GM23248 (cell line): ENCODE results near the gene DTX1. TPM values are rescaled to one million over a fixed set of nuclear protein-coding genes. Genes with fewer than 3 reads are reported as not detected.
"Not testable (repeated sequence)": the region's sequence is repeated elsewhere in the genome, so short reads cannot be mapped to it uniquely, and the experiment has no call there.

ENCODE experiments used
- DNase-seq: peaks from one replicate; pipeline ENCODE4 v3.0.0-alpha.2; 2015
- H2AFZ ChIP-seq: fragments of 200-600 bp; sonication (generic); 2 replicates; pipeline ENCODE4 v1.6.1; 2016; ENCODE audit warnings: antibody characterized with exemption
- H3F3A ChIP-seq: fragments of 200-600 bp; sonication (generic); 2 replicates; pipeline ENCODE4 v1.6.1; 2016; ENCODE audit warnings: mild to moderate bottlenecking, antibody characterized with exemption, mixed run types; ENCODE audit not compliant: insufficient read depth
- H3K27ac ChIP-seq: fragments of 200-600 bp; sonication (generic); 2 replicates; pipeline ENCODE4 v1.5.1; 2016; ENCODE audit warnings: mild to moderate bottlenecking
- H3K27me3 ChIP-seq: fragments of 200-600 bp; sonication (generic); replicated peaks from 2 replicates; pipeline ENCODE4 v1.6.1; 2016; ENCODE audit warnings: mild to moderate bottlenecking; ENCODE audit not compliant: insufficient read depth
- H3K36me3 ChIP-seq: fragments of 200-600 bp; sonication (generic); 2 replicates; pipeline ENCODE4 v1.6.1; 2016; ENCODE audit warnings: low read depth, mild to moderate bottlenecking
- H3K4me1 ChIP-seq: fragments of 200-600 bp; sonication (generic); 2 replicates; pipeline ENCODE4 v1.6.1; 2016; ENCODE audit warnings: mild to moderate bottlenecking; ENCODE audit not compliant: insufficient read depth
- H3K4me2 ChIP-seq: fragments of 200-600 bp; sonication (generic); one replicate; pipeline ENCODE4 v1.6.1; 2016; ENCODE audit warnings: mild to moderate bottlenecking; ENCODE audit not compliant: unreplicated experiment
- H3K4me3 ChIP-seq: fragments of 200-600 bp; sonication (generic); 2 replicates; pipeline ENCODE4 v1.5.1; 2016; ENCODE audit warnings: mild to moderate bottlenecking
- H3K79me2 ChIP-seq: fragments of 200-600 bp; sonication (generic); 2 replicates; pipeline ENCODE4 v1.6.1; 2016; ENCODE audit warnings: mild to moderate bottlenecking; ENCODE audit not compliant: insufficient read depth
- H3K9ac ChIP-seq: fragments of 200-600 bp; sonication (generic); 2 replicates; pipeline ENCODE4 v1.6.1; 2016; ENCODE audit warnings: mild to moderate bottlenecking
- H3K9me2 ChIP-seq: fragments of 200-600 bp; sonication (generic); 2 replicates; pipeline ENCODE4 v1.6.1; 2016; ENCODE audit warnings: mixed run types, mild to moderate bottlenecking, moderate library complexity; ENCODE audit not compliant: insufficient read depth
- H3K9me3 ChIP-seq: fragments of 200-600 bp; sonication (generic); one replicate; pipeline ENCODE4 v1.6.1; 2017; ENCODE audit warnings: low read depth
- H4K20me1 ChIP-seq: fragments of 200-600 bp; sonication (generic); 2 replicates; pipeline ENCODE4 v1.6.0; 2016; ENCODE audit not compliant: insufficient read depth
- EZH2 ChIP-seq: fragments of 200-600 bp; sonication (generic); IDR thresholded peaks from 2 replicates; pipeline ENCODE4 v1.6.1; 2018; ENCODE audit warnings: antibody characterized with exemption, mild to moderate bottlenecking; ENCODE audit not compliant: insufficient read depth, poor library complexity, severe bottlenecking
- EZH2phosphoT487 ChIP-seq: fragments of 200-600 bp; sonication (generic); IDR thresholded peaks from 2 replicates; pipeline ENCODE4 v1.6.1; 2018; ENCODE audit warnings: antibody characterized with exemption, moderate library complexity, mild to moderate bottlenecking, low read depth; ENCODE audit not compliant: insufficient read depth
- WGBS, 2 experiments: methylation state at CpG; one replicate each; pipeline ENCODE4 v1.1.6; 2015 to 2017; ENCODE audit warnings: low lambda C conversion rate in 2 of 2, low coverage in 1 of 2; ENCODE audit errors: missing lambda C conversion rate in 2 of 2; 5-methylcytosine and 5-hydroxymethylcytosine counted together
- in situ Hi-C: fragments of 300-500 bp; cut with MboI; formaldehyde crosslinking; loops from 2 replicates; pipeline ENCODE4 v1.15.0; 2020
- polyA plus RNA-seq: library from polyadenylated mRNA; unstranded; fragments of >200 nt; fragmentation: Nextera tagmentation; extraction: Ambion mirVana; gene quantifications from 2 replicates; pipeline ENCODE4 v1.2.1, GENCODE V29; 2016
- total RNA-seq: library from RNA; depleted of rRNA; stranded (reverse); fragments of >200 nt; shearing (Covaris generic); gene quantifications from 2 replicates; pipeline ENCODE4 v1.2.3, GENCODE V29; 2014

DTX1 gene
- total and polyA plus RNA-seq, 2 experiments from 2014 or later = not detected

- no peak overlapping the region for H3K4me3 ChIP-seq
- WGBS, 2 experiments = 71 to 76% methylated on average over 12 of the region's 12 CpGs
- H3K9me3 ChIP-seq = no peaks in the 10 kb centered on the region
- H3K27ac ChIP-seq = no peak overlapping the region
- in situ Hi-C loops = no loop called here
- no peaks in the 10 kb centered on the region for H3K79me2 ChIP-seq
- H3K4me1 ChIP-seq = no peaks in the 10 kb centered on the region
- H3K36me3 ChIP-seq = no peaks in the 10 kb centered on the region
- no peak overlapping the region for H3K9ac ChIP-seq
- H3K27me3 ChIP-seq = peaks cover 22% of the 10 kb centered on the region
- no peaks in the 10 kb centered on the region for H3F3A ChIP-seq
- H2AFZ ChIP-seq = no peak overlapping the region
- no peak for TF ChIP-seq EZH2
- TF ChIP-seq EZH2phosphoT487 = no peak
- no peaks in the 10 kb centered on the region for H3K9me2 ChIP-seq
- DNase-seq = no peak
- no peak overlapping the region for H3K4me2 ChIP-seq
- no peaks in the 10 kb centered on the region for H4K20me1 ChIP-seq
These were observed 81.6 kb downstream of the DTX1 start for GRCh38 chr12:113137861-113138783.

GRCh38 chr12:113138826-113139225, 82.3 kb downstream of the DTX1 start:
- Histone ChIP-seq H3K36me3 (no peaks in the 10 kb centered on the region), H3K9me3 (no peaks in the 10 kb centered on the region), H3K4me2 (no peak overlapping the region), H3K9me2 (no peaks in the 10 kb centered on the region), H3K4me1 (no peaks in the 10 kb centered on the region), H3K9ac (no peak overlapping the region), H4K20me1 (no peaks in the 10 kb centered on the region), H3F3A (no peaks in the 10 kb centered on the region), H3K27ac (no peak overlapping the region), H3K4me3 (no peak overlapping the region), H2AFZ (no peak overlapping the region), H3K79me2 (no peaks in the 10 kb centered on the region), H3K27me3 (peaks cover 22% of the 10 kb centered on the region)
- WGBS, 2 experiments = 28 to 55% methylated on average over 3 of the region's 3 CpGs
- no peak for DNase-seq
- TF ChIP-seq EZH2 (no peak), EZH2phosphoT487 (no peak)
- in situ Hi-C loops = no loop called here

GRCh38 chr12:113140706-113141105, 84.2 kb downstream of the DTX1 start:
- no peak overlapping the region for H3K4me3 ChIP-seq
- no peak overlapping the region for H3K9ac ChIP-seq
- no peak overlapping the region for H3K27ac ChIP-seq
- H3F3A ChIP-seq = no peaks in the 10 kb centered on the region
- in situ Hi-C loops = loop anchor here (10.0 kb wide), 1 partner anchor 96 kb away; no protein-coding TSS in a partner anchor
- no peaks in the 10 kb centered on the region for H3K9me3 ChIP-seq
- no peak overlapping the region for H3K4me2 ChIP-seq
- H2AFZ ChIP-seq = no peak overlapping the region
- no peaks in the 10 kb centered on the region for H4K20me1 ChIP-seq
- no peaks in the 10 kb centered on the region for H3K36me3 ChIP-seq
- 57 to 64% methylated on average over 7 of the region's 7 CpGs for whole genome bisulfite sequencing, 2 experiments
- no peaks in the 10 kb centered on the region for H3K4me1 ChIP-seq
- TF ChIP-seq EZH2 (no peak), EZH2phosphoT487 (no peak)
- H3K9me2 ChIP-seq = no peaks in the 10 kb centered on the region
- H3K79me2 ChIP-seq = no peaks in the 10 kb centered on the region
- peaks cover 18% of the 10 kb centered on the region for H3K27me3 ChIP-seq
- no peak for DNase-seq

GRCh38 chr12:113141716-113142115, 85.2 kb downstream of the DTX1 start:
- not testable (repeated sequence) for H3K9ac ChIP-seq, H3K9me3 ChIP-seq, H3K4me3 ChIP-seq, H4K20me1 ChIP-seq, H3K79me2 ChIP-seq, H3K27ac ChIP-seq, H3K9me2 ChIP-seq, H3K4me2 ChIP-seq, H2AFZ ChIP-seq, H3F3A ChIP-seq, DNase-seq, H3K4me1 ChIP-seq, H3K36me3 ChIP-seq
- in situ Hi-C loops = loop anchor here (10.0 kb wide), 1 partner anchor 97 kb away; no protein-coding TSS in a partner anchor
- WGBS, 2 experiments = 21 to 30% methylated on average over 3 of the region's 3 CpGs
- H3K27me3 ChIP-seq = peaks cover 13% of the 10 kb centered on the region
